ENCODE data around the gene WFDC9.

Gene WFDC9

GRCh38 chr20:45583502-45583901 is 47.6 kb downstream of the WFDC9 start:
- TF ChIP-seq CTCF (IDR thresholded peaks at IDR 0.05): no peak
- H3K36me3 ChIP-seq (ENCODE audit: control insufficient read depth, insufficient read depth, low read length): no peaks in the 10 kb centered on the region
- H3K4me1 ChIP-seq: no peaks in the 10 kb centered on the region
- H3K79me2 ChIP-seq: no peaks in the 10 kb centered on the region
- no peak overlapping the region for H3K27ac ChIP-seq
- H2AFZ ChIP-seq: no peak overlapping the region
- H3K9ac ChIP-seq: no peak overlapping the region
- no peak overlapping the region for H3K4me3 ChIP-seq (ENCODE audit: low read depth, low read length)
- H3K4me2 ChIP-seq (ENCODE audit: low read length): no peak overlapping the region
- H3K9me3 ChIP-seq (ENCODE audit: control insufficient read depth, low read length): no peaks in the 10 kb centered on the region
- no peaks in the 10 kb centered on the region for H3K27me3 ChIP-seq (ENCODE audit: control insufficient read depth, insufficient read depth, low read length)

GRCh38 chr20:45581702-45582101 is 49.4 kb downstream of the WFDC9 start:
- no peaks in the 10 kb centered on the region for H3K27me3 ChIP-seq (ENCODE audit: control insufficient read depth, insufficient read depth, low read length)
- H3K9me3 ChIP-seq (ENCODE audit: control insufficient read depth, low read length): no peaks in the 10 kb centered on the region
- TF ChIP-seq CTCF (IDR thresholded peaks at IDR 0.05): no peak
- H3K79me2 ChIP-seq: no peaks in the 10 kb centered on the region
- H3K27ac ChIP-seq: no peak overlapping the region
- no peak overlapping the region for H3K4me2 ChIP-seq (ENCODE audit: low read length)
- no peak overlapping the region for H3K9ac ChIP-seq
- no peak overlapping the region for H2AFZ ChIP-seq
- H3K4me3 ChIP-seq (ENCODE audit: low read depth, low read length): no peak overlapping the region
- H3K36me3 ChIP-seq (ENCODE audit: control insufficient read depth, insufficient read depth, low read length): no peaks in the 10 kb centered on the region
- no peaks in the 10 kb centered on the region for H3K4me1 ChIP-seq

- no peak within 1 kb of the TSS for H3K9ac ChIP-seq
- H3K79me2 ChIP-seq: no peaks in the 10 kb centered on the region
- no peak within 1 kb of the TSS for H3K27ac ChIP-seq
- no peak within 1 kb of the TSS for H2AFZ ChIP-seq
- H3K4me1 ChIP-seq: no peaks in the 10 kb centered on the region
- H3K4me3 ChIP-seq (ENCODE audit: low read depth, low read length): no peak within 1 kb of the TSS
- no peaks in the 10 kb centered on the region for H3K27me3 ChIP-seq (ENCODE audit: control insufficient read depth, insufficient read depth, low read length)
- no peak for TF ChIP-seq CTCF (IDR thresholded peaks at IDR 0.05)
- no peaks in the 10 kb centered on the region for H3K36me3 ChIP-seq (ENCODE audit: control insufficient read depth, insufficient read depth, low read length)
- no peaks in the 10 kb centered on the region for H3K9me3 ChIP-seq (ENCODE audit: control insufficient read depth, low read length)
- no peak within 1 kb of the TSS for H3K4me2 ChIP-seq (ENCODE audit: low read length)
These were observed 51.9 kb downstream of the WFDC9 start, which contains the start of gene WFDC8 for GRCh38 chr20:45579184-45579583. Gene WFDC8, minus strand, starts transcription at chr20:45579284. Its CDS starts 37 bp downstream, at chr20:45579247.

GRCh38 chr20:45578231-45578630 is 52.9 kb downstream of the WFDC9 start:
- no peaks in the 10 kb centered on the region for H3K4me1 ChIP-seq
- no peaks in the 10 kb centered on the region for H3K79me2 ChIP-seq
- H3K9me3 ChIP-seq (ENCODE audit: control insufficient read depth, low read length): no peaks in the 10 kb centered on the region
- no peak overlapping the region for H2AFZ ChIP-seq
- no peak overlapping the region for H3K9ac ChIP-seq
- TF ChIP-seq CTCF (IDR thresholded peaks at IDR 0.05): no peak
- no peak overlapping the region for H3K27ac ChIP-seq
- no peaks in the 10 kb centered on the region for H3K27me3 ChIP-seq (ENCODE audit: control insufficient read depth, insufficient read depth, low read length)
- H3K36me3 ChIP-seq (ENCODE audit: control insufficient read depth, insufficient read depth, low read length): no peaks in the 10 kb centered on the region
- no peak overlapping the region for H3K4me2 ChIP-seq (ENCODE audit: low read length)
- no peak overlapping the region for H3K4me3 ChIP-seq (ENCODE audit: low read depth, low read length)

GRCh38 chr20:45576995-45577394 is 54.1 kb downstream of the WFDC9 start:
- H3K4me1 ChIP-seq: no peaks in the 10 kb centered on the region
- H2AFZ ChIP-seq: peak overlapping the region; percentile 35
- H3K36me3 ChIP-seq (ENCODE audit: control insufficient read depth, insufficient read depth, low read length): no peaks in the 10 kb centered on the region
- no peak overlapping the region for H3K4me2 ChIP-seq (ENCODE audit: low read length)
- no peak overlapping the region for H3K4me3 ChIP-seq (ENCODE audit: low read depth, low read length)
- no peak overlapping the region for H3K27ac ChIP-seq
- TF ChIP-seq CTCF (IDR thresholded peaks at IDR 0.05): no peak
- no peak overlapping the region for H3K9ac ChIP-seq
- no peaks in the 10 kb centered on the region for H3K27me3 ChIP-seq (ENCODE audit: control insufficient read depth, insufficient read depth, low read length)
- H3K9me3 ChIP-seq (ENCODE audit: control insufficient read depth, low read length): no peaks in the 10 kb centered on the region
- no peaks in the 10 kb centered on the region for H3K79me2 ChIP-seq

Data from parathyroid adenoma (tissue), 2 donors.